BE2C (cell line): ENCODE measurements around the gene TSPAN12.

Experiments
- DNase-seq: peaks from one replicate; pipeline ENCODE4 v3.0.0-alpha.2; 2020
- H3K27me3 ChIP-seq: fragments of 250-450 bp; sonication (Bioruptor Pico); 2 replicates; pipeline ENCODE4 v1.5.1; 2020; ENCODE audit warnings: mild to moderate bottlenecking
- H3K36me3 ChIP-seq: fragments of 250-450 bp; sonication (Bioruptor Pico); 2 replicates; pipeline ENCODE4 v1.5.1; 2020; ENCODE audit warnings: mild to moderate bottlenecking
- H3K4me1 ChIP-seq: fragments of 250-450 bp; sonication (Bioruptor Pico); 2 replicates; pipeline ENCODE4 v1.5.1; 2020
- H3K4me3 ChIP-seq: 2 replicates; pipeline ENCODE4 v1.5.1; 2011; ENCODE audit warnings: low read depth, low read length
- H3K9me3 ChIP-seq: fragments of 250-450 bp; sonication (Bioruptor Pico); 2 replicates; pipeline ENCODE4 v1.5.1; 2020
- TF ChIP-seq, protein P1 (sequence below): IDR thresholded peaks from 2 replicates; pipeline ENCODE4 v1.5.1; 2012; ENCODE audit warnings: mild to moderate bottlenecking, low read depth, low read length

The TSPAN12 gene

GRCh38 chr7:120741371-120742042 is 116.4 kb downstream of the TSPAN12 start:
- no peaks in the 10 kb centered on the region for H3K36me3 ChIP-seq
- H3K27me3 ChIP-seq = no peaks in the 10 kb centered on the region
- TF ChIP-seq, protein P1, sequence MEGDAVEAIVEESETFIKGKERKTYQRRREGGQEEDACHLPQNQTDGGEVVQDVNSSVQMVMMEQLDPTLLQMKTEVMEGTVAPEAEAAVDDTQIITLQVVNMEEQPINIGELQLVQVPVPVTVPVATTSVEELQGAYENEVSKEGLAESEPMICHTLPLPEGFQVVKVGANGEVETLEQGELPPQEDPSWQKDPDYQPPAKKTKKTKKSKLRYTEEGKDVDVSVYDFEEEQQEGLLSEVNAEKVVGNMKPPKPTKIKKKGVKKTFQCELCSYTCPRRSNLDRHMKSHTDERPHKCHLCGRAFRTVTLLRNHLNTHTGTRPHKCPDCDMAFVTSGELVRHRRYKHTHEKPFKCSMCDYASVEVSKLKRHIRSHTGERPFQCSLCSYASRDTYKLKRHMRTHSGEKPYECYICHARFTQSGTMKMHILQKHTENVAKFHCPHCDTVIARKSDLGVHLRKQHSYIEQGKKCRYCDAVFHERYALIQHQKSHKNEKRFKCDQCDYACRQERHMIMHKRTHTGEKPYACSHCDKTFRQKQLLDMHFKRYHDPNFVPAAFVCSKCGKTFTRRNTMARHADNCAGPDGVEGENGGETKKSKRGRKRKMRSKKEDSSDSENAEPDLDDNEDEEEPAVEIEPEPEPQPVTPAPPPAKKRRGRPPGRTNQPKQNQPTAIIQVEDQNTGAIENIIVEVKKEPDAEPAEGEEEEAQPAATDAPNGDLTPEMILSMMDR = no peak
- no peaks in the 10 kb centered on the region for H3K9me3 ChIP-seq
- no peaks in the 10 kb centered on the region for H3K4me1 ChIP-seq
- no peak overlapping the region for H3K4me3 ChIP-seq
- DNase-seq = no peak

DNA sequence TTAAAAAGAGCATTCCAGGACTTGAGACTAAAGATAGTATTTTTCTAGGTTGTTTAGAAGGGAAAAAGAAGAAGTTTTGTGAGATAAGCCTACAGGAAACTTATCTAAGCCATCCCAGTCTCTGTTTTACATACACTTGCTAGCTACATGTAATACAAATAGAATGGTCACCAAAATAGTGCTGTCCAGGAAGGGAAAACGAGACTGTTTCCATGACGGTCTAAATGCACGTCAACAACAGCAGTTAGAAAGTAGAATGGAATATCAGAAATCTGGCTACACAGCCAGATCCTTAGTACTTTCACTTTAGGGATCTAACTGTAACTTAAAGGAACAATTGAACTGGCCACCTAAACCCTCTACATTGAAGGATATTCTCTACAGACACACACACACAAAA is 117.6 kb downstream of the TSPAN12 start:
- DNase-seq = no peak
- Histone ChIP-seq H3K36me3 (no peaks in the 10 kb centered on the region), H3K4me3 (no peak overlapping the region), H3K27me3 (no peaks in the 10 kb centered on the region), H3K4me1 (no peaks in the 10 kb centered on the region), H3K9me3 (no peaks in the 10 kb centered on the region)
- TF ChIP-seq, protein P1 = no peak

DNA sequence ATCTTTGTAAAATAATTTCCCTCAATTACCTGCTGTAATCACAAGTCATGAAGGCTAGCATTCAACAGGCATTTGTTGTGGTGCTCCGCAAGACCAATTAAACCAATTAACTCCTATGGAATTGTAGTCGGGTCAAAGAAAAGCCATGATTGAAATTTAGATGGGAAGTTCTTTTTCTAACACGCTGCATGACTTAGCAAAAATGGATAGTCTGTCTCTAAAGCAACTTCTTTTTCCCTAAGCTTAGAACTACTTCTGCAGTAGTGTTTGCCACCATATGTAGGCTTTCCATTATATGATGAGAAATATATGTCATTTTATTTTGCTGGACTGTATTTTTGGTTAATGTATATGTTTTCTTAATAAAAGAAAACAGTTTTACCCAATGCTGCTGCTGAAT is 119.1 kb downstream of the TSPAN12 start:
- TF ChIP-seq, protein P1 = no peak

More for the DNA sequence above, 119.1 kb downstream of the TSPAN12 start:
- H3K9me3 ChIP-seq = no peaks in the 10 kb centered on the region
- H3K27me3 ChIP-seq = no peaks in the 10 kb centered on the region
- DNase-seq = no peak
- no peaks in the 10 kb centered on the region for H3K4me1 ChIP-seq
- no peak overlapping the region for H3K4me3 ChIP-seq
- H3K36me3 ChIP-seq = no peaks in the 10 kb centered on the region
